Measurements from ENCODE around the gene BHLHA15. TPM values are rescaled to one million over a fixed set of nuclear protein-coding genes. Genes with fewer than 3 reads are reported as not detected.

The BHLHA15 gene
- total RNA-seq, 4 donors from 2014 or later = 0.81 TPM; not detected in 3

- Histone ChIP-seq H3K9me3 (no peaks in the 10 kb centered on the region), H3K27ac (no peak overlapping the region), H3K4me3 (no peak overlapping the region), H3K4me1 (no peaks in the 10 kb centered on the region), H3K36me3 (peaks cover 0 to 100% of the 10 kb centered on the region in 2 donors), H3K27me3 (no peaks in the 10 kb centered on the region)
- TF ChIP-seq POLR2A (IDR thresholded peaks at IDR 0.05) (no peak), POLR2AphosphoS5 (IDR thresholded peaks at IDR 0.05) (no peak), CTCF (IDR thresholded peaks at IDR 0.05) (no peak), EP300 (IDR thresholded peaks at IDR 0.05) (no peak)
- WGBS, 2 donors (ENCODE audit: low coverage in 1 of 2) = no CpG with 5 or more reads among the region's 21 CpGs
- no peak for ATAC-seq
Measured at GRCh38 chr7:98224701-98225181, 13.5 kb downstream of the BHLHA15 start.

GRCh38 chr7:98225913-98226614, 14.8 kb downstream of the BHLHA15 start:
- H3K4me1 ChIP-seq = no peaks in the 10 kb centered on the region
- TF ChIP-seq POLR2AphosphoS5 (IDR thresholded peaks at IDR 0.05) (no peak), CTCF (IDR thresholded peaks at IDR 0.05) (no peak), POLR2A (IDR thresholded peaks at IDR 0.05) (no peak)
- no peaks in the 10 kb centered on the region for H3K27me3 ChIP-seq
- ATAC-seq = no peak
- 57 to 90% methylated on average over 3 of the region's 16 CpGs for WGBS, 2 donors (ENCODE audit: low coverage in 1 of 2)
- no peaks in the 10 kb centered on the region for H3K9me3 ChIP-seq
- no peak overlapping the region for H3K27ac ChIP-seq
- peaks cover 0 to 100% of the 10 kb centered on the region in 2 donors for H3K36me3 ChIP-seq
- H3K4me3 ChIP-seq = no peak overlapping the region

DNA sequence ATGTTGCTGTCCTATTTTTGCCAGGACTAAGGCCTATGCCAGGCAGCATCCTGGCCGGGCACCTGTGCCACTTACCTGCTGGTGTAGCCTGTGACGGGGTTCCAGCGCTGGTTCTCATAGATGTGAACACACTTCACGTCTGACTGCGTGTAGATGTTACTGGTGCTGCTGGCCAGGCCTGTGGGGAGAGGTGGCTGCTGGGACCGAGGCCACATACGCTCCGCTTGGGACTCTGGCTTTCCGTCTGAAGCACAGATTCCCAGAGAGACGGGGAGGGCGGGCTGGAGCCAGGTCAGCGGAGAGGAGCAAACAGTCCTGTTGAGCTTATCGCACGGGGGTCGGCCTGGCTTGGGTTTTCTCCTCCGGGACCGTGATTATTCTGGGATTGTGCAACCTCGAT, 16.7 kb downstream of the BHLHA15 start:
- no peak for ATAC-seq
- H3K27me3 ChIP-seq = no peaks in the 10 kb centered on the region
- H3K9me3 ChIP-seq = no peaks in the 10 kb centered on the region
- no peak overlapping the region for H3K4me3 ChIP-seq
- H3K4me1 ChIP-seq = no peaks in the 10 kb centered on the region
- peaks cover 0 to 99% of the 10 kb centered on the region in 2 donors for H3K36me3 ChIP-seq
- WGBS, 2 donors (ENCODE audit: low coverage in 1 of 2) = 90 to 92% methylated on average over 4 to 16 of the region's 18 CpGs
- no peak overlapping the region for H3K27ac ChIP-seq
- TF ChIP-seq EP300 (IDR thresholded peaks at IDR 0.05) (no peak), POLR2AphosphoS5 (IDR thresholded peaks at IDR 0.05) (no peak), POLR2A (IDR thresholded peaks at IDR 0.05) (no peak), CTCF (IDR thresholded peaks at IDR 0.05) (no peak)

DNA sequence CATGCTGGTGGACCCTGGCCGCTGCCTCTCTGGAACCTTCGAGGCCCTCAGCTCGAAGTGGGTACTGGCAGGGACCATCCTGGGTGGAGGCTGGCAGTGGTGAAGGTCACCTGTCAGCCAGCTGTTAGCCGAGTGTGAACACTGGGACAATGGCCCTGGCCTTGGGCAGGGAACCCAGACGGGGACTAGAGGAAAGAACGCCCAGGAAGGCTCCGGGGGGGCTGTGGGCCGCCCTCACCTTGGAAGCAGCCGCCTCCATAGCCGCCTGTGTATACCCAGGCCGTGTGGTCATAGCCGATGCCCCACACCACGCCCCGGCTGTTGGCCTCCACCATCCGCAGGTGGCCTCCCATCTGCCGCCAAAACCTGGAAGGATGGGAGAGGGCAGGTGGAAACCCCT, 17.6 kb downstream of the BHLHA15 start:
- Histone ChIP-seq H3K27ac (no peak overlapping the region), H3K27me3 (no peaks in the 10 kb centered on the region), H3K4me3 (no peak overlapping the region), H3K4me1 (no peaks in the 10 kb centered on the region), H3K9me3 (no peaks in the 10 kb centered on the region), H3K36me3 (peaks cover 0 to 99% of the 10 kb centered on the region in 2 donors)
- ATAC-seq = no peak
- TF ChIP-seq POLR2A (IDR thresholded peaks at IDR 0.05) (no peak), POLR2AphosphoS5 (IDR thresholded peaks at IDR 0.05) (no peak), EP300 (IDR thresholded peaks at IDR 0.05) (no peak), CTCF (IDR thresholded peaks at IDR 0.05) (no peak)
- WGBS, 2 donors (ENCODE audit: low coverage in 1 of 2) = 100% methylated on average over 2 of the region's 16 CpGs; no CpG with 5 or more reads in 1 of the 2 donors

GRCh38 chr7:98229441-98229840, 18.2 kb downstream of the BHLHA15 start:
- TF ChIP-seq CTCF (IDR thresholded peaks at IDR 0.05) = no peak
- TF ChIP-seq EP300 (IDR thresholded peaks at IDR 0.05) = no peak
- TF ChIP-seq POLR2AphosphoS5 (IDR thresholded peaks at IDR 0.05) = no peak
- TF ChIP-seq POLR2A (IDR thresholded peaks at IDR 0.05) = no peak
- Histone ChIP-seq H3K27me3 (no peaks in the 10 kb centered on the region), H3K4me1 (no peaks in the 10 kb centered on the region), H3K27ac (no peak overlapping the region), H3K4me3 (no peak overlapping the region), H3K36me3 (peaks cover 0 to 99% of the 10 kb centered on the region in 2 donors), H3K9me3 (no peaks in the 10 kb centered on the region)
- ATAC-seq = no peak
- 100% methylated on average over 2 of the region's 11 CpGs; no CpG with 5 or more reads in 1 of the 2 donors for WGBS, 2 donors (ENCODE audit: low coverage in 1 of 2)

Data from gastroesophageal sphincter (tissue), 4 donors.